GM12801 (cell line): ENCODE measurements around the gene CRYBA1.

Source experiments
- CTCF ChIP-seq: IDR thresholded peaks from one replicate; pipeline ENCODE4 v1.5.1; 2011; ENCODE audit warnings: control low read depth; ENCODE audit not compliant: insufficient read length; ENCODE audit errors: extremely low read depth

The CRYBA1 gene

DNA sequence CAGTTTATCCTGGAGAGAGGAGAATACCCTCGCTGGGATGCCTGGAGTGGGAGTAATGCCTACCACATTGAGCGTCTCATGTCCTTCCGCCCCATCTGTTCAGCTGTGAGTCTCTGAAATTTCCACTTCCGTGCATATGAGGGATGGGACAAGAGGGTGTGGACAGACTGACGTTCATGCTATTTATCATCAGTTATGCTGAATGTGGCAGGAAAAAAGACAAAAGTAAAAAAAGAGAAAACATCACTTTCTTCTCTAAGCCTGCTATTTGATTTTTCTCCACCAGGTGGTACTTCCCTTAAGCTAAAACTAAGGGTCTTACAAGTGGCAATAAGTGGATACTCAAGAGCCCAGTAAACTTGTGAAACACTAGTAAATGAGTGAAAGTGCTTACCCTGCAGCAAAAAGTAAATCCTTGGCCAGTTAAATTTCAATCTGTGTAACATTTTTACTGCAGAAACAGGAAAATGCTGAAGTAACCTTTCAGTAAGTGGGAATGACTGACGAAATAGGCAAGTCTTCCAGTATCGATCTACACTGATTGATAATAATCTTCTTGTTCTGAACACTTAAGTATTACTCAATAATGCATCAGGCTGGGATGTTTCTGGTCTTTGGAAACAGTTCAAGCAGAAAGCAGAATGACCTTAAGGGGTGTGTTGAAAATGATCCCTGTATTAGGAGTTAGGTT, 5.6 kb downstream of the CRYBA1 start:
- TF ChIP-seq CTCF: no peak

DNA sequence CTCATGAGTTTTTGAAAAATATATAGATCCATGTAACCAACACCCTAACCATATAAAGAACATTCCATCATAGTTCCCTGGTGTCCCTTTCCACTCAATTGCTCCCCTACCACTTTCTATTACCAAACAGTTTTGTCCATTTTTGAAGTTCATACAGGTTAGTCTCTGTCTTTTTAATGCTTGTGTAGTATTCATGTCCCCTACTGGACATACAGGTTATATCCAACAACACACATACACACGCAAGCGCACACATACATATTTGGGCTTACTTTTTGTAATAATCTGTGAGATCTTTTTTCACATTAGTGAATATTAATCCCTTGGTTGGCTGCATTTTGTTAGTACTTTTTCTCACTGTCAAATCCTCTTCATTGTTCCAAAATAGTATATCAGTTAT, 6.4 kb downstream of the CRYBA1 start:
- TF ChIP-seq CTCF: no peak

DNA sequence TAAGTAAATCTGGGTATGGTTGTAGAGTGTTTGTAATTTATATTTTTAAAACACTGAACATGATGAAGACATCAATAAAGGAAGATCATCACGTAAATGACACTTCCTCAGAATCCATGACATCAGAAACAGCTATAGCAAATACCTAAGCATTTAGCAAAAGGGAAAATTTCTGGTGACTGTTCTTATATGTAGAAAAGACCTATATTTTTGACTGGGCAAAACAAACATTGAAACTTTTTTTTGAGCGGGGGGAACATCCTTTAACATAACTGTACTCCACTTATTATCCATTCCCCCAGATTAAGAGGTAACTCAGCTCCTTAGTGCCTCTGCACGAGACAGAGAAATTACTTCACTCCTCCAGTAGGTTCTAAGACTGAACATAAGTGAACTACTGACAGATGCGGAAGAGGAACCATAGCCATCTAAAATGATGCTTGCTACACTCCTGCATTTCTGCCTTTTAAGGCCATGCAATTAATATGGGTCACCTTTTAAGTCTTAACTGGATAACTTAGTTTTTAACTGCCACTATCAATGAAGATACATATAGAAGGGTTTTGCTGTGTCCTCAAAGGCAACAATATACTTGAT, 9.4 kb downstream of the CRYBA1 start:
- TF ChIP-seq CTCF: no peak

GRCh38 chr17:29256735-29257466, 10.2 kb downstream of the CRYBA1 start:
- no peak for TF ChIP-seq CTCF

- no peak for TF ChIP-seq CTCF
Observed at GRCh38 chr17:29257756-29258155, 11.1 kb downstream of the CRYBA1 start.

DNA sequence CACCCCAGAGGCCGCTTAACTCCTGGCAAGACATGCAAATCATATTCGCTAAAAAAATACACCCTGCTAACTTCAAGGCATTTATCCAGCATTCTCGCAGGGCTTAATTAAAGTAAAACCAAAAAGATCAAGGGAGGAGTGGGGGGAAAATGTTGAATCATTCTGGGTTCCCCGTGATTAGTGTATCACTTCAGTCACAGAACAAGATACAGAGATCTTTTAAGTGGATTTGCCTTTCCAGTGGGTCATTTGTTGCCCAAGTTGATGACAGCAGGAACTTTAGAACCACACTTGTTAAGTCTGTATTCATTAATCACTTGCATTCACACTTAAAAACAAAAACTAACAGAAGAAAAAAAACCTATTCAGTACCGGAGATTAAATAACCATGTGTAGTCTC, 17.3 kb downstream of the CRYBA1 start:
- no peak for TF ChIP-seq CTCF

DNA sequence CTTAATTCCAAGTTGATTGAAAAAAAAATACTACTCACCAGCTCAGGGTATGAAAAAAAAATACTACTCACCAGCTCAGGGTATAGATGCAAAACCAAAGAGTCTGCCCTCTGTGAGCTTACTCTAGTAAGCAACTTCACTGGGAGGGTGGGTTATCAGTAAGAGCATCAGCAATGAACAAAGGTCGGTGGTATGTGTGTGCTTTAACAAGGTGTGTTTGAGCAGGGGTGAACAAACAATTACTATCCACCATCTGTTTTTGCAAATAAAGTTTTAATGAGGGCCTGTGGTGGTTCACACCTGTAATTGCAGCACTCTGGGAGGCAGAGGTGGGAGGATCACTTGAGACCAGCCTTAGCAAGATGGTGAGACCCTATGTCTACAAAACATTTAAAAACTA, 27.3 kb downstream of the CRYBA1 start:
- no peak for TF ChIP-seq CTCF
